Cardiac fibroblast (primary cell): ENCODE results near the gene GPHN.

Source experiments
- DNase-seq, 2 donors: peaks; one replicate each; pipeline versions ENCODE4 v3.0.0 to v3.0.0-alpha.2; 2010; ENCODE audit warnings: low read depth in 2 of 2
- H3K4me3 ChIP-seq, 2 donors: replicated peaks in 1 of 2; 1 replicate in 1 of 2; 2 replicates in 1 of 2; pipeline ENCODE4 v1.5.1; 2011; ENCODE audit warnings: low read depth in 2 of 2, low read length in 2 of 2, mild to moderate bottlenecking in 2 of 2, moderate library complexity in 1 of 2
- TF ChIP-seq, protein P1 (sequence below): IDR thresholded peaks from one replicate; pipeline ENCODE4 v1.5.1; 2011; ENCODE audit warnings: low read depth, mild to moderate bottlenecking, low read length, inconsistent platforms

GPHN gene

GRCh38 chr14:66944872-66945271 is 436.9 kb downstream of the GPHN start:
- no peak overlapping the region for H3K4me3 ChIP-seq
- DNase-seq = peak; percentile 52 to 54
- TF ChIP-seq, protein P1, sequence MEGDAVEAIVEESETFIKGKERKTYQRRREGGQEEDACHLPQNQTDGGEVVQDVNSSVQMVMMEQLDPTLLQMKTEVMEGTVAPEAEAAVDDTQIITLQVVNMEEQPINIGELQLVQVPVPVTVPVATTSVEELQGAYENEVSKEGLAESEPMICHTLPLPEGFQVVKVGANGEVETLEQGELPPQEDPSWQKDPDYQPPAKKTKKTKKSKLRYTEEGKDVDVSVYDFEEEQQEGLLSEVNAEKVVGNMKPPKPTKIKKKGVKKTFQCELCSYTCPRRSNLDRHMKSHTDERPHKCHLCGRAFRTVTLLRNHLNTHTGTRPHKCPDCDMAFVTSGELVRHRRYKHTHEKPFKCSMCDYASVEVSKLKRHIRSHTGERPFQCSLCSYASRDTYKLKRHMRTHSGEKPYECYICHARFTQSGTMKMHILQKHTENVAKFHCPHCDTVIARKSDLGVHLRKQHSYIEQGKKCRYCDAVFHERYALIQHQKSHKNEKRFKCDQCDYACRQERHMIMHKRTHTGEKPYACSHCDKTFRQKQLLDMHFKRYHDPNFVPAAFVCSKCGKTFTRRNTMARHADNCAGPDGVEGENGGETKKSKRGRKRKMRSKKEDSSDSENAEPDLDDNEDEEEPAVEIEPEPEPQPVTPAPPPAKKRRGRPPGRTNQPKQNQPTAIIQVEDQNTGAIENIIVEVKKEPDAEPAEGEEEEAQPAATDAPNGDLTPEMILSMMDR = no peak

GRCh38 chr14:66955159-66955558 is 447.2 kb downstream of the GPHN start:
- no peak for DNase-seq
- TF ChIP-seq, protein P1 = no peak
- H3K4me3 ChIP-seq = no peak overlapping the region

DNA sequence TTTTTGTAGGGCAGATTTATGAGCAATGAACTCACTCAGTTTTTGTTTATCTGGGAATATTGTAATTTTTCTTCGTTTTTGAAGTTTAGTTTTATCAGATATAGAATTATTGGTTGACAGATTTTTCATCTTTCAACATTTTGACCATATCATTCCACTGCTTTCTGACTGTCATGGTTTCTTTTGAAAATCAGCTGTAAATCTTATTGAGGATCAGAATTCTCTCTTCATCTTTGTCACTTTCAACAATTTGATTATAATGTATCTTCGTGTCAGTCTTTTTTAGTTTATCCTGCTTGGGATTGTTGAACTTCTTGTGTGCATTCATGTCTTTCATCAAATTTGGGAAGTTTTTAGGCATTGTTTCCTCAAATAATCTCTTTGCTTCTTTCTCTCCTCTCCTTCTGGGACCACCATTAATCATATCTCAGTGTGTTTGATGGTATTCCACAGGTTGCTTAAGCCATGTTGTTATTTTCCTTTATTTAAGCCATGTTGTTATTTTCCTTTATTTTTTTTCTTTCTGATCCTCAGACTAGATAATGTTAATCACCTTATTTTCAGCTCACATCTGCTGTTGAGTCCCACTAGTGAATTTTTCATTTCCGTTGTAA is 451.6 kb downstream of the GPHN start:
- TF ChIP-seq, protein P1 = no peak
- H3K4me3 ChIP-seq = no peak overlapping the region
- no peak for DNase-seq

DNA sequence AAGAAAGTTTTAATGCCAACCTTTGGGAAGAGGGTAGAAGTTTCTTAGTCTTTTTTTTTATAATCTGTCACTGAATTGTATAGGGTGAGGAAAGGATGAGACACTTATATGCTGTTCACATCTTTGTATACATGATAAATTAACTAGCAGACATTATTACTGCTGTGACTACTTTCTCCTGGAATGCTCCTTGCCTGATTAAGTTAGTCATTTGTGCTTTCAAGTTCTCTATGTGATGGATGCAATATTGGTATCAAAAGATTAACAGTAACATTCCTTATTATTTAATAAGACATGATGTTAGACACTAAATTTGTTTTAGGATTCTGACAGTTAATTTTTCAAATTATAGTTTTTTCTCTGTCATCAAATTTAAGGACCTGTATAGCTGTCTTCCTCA is 457.9 kb downstream of the GPHN start:
- TF ChIP-seq, protein P1 = no peak
- H3K4me3 ChIP-seq = no peak overlapping the region
- DNase-seq = peak in 1 of 2 donors; percentile 35

DNA sequence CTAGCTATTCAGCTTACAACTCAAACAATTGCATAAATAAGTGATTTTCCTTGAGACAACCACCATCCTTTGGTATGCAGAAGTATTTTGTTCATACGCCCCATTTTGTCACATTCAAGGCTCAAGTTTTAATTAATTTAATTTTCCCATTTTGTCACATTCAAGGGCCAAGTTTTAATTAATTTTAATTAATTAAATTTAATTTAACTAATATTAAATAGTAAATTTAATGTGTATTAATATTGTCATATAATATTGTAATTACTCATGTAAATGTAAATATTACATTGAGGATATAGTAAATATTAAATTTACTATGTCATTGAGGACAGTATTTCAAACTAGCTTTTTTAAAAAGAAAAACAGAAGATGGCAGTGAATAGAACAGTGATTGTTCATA is 464.5 kb downstream of the GPHN start:
- no peak overlapping the region for H3K4me3 ChIP-seq
- no peak for DNase-seq
- TF ChIP-seq, protein P1 = no peak

GRCh38 chr14:66974397-66975025 is 466.6 kb downstream of the GPHN start:
- DNase-seq = peak; percentile 7 to 69
- H3K4me3 ChIP-seq = no peak overlapping the region
- TF ChIP-seq, protein P1 = no peak
